CD4-positive, alpha-beta T cell treated with Interferon gamma for 1 hour (primary cell): ENCODE measurements around the gene MZF1.
A peak's percentile ranks its signal among the peaks of the same experiment; 100 is the strongest.
"Not testable (repeated sequence)": the region's sequence is repeated elsewhere in the genome, so short reads cannot be mapped to it uniquely, and the experiment has no call there.

Experiments
- DNase-seq: peaks from one replicate; pipeline ENCODE4 v3.0.0-alpha.2; 2020

The MZF1 gene

DNA sequence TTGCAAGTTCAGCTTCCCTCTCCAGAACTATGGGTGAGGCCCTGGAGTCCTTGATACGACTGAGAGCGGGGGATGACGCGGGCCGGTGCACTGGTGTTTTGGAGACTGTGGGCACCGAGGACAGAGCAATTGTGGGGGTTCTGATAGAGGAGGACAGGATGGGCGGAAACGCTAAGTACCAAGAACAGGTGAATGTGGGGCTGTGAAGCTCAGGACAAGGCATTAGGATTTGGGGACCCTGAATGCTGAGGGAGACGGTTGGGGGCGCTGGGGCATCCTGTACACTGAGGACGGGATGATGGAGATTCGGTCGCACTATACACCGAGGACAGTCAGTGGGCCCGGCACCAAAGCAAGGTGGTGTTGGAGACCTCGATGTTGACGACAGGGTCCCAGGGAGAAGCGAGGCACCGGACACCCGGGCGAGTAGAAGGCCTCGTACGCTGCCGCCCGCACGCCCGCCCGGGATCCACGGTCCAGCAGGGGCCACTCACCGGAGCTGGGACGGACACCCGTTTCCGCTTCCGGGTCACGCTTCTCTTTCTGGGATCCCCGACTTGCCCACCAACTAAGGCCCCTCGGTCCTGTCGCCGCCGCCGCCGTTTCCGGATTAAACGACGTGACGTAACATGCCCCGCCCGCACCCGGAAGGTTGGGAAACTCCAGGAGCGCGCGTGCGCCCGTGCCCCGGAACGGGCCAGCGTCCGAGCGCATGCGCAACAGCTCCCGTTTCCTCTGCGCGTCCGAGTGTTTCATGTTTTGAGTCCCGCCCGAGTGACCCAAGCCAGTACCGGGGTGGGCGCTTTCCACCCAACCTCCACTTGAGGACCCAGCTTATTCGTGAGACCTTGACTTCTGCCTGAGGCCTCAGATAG lies 18.4 kb downstream of the MZF1 start, which contains the start of gene CHMP2A:
TSS of gene CHMP2A (minus strand) at position 612 of the 875 bp plus-strand sequence. CDS start 893 bp downstream, outside the sequence.
- peak; percentile 97 for DNase-seq

DNA sequence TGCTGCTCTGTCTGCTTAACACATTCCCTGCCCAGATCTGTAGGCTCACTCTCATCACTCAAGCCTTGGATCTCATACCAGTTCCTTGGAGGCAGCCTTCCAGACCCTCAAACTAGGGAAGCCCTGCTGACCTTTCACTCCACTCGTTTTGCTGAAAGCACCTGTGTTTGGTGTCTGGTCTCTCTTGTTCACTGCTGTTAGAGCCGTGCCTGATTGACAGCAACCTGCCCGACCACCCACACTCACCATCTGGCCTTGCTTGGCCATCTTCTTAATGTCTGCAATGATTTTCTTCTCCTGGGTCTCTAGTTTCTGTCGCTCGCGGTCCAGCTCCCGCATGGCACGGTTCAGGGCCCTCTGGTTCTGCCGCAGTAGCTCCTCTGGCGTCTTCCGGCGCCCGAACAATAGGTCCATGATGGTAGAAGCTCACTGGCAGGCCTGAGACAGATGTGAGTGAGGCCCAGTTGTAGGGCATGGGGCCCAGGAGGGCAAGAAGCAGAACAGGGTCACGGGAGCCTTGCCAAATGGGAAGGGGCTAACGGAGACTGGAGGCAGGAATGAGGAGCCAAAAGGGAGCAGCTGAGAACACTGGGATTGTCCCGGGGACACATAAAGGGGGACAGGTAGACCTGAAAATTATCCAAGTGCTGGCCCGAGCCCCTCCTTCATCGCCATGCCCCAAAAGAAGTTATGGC lies 19.2 kb downstream of the MZF1 start:
- no peak for DNase-seq

DNA sequence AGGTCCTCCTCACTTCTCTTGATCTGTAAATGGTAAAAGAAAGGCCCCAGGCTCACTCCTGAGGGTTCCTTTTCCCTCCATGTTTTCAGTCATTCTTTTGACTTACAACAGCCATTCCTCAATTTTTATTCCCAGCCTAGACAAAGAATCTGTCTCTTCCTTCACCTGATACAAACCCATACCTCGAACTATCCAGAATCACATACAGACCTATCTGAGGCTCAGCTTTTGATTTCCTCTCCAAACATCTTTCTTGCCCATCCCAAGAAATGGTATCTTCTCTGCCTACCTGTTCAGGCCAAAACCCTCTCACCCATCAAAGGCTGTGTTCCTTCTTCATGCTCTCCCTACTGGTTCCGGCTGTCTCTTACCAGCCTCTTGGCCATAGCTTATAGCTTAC lies 20.5 kb downstream of the MZF1 start:
- DNase-seq: no peak

DNA sequence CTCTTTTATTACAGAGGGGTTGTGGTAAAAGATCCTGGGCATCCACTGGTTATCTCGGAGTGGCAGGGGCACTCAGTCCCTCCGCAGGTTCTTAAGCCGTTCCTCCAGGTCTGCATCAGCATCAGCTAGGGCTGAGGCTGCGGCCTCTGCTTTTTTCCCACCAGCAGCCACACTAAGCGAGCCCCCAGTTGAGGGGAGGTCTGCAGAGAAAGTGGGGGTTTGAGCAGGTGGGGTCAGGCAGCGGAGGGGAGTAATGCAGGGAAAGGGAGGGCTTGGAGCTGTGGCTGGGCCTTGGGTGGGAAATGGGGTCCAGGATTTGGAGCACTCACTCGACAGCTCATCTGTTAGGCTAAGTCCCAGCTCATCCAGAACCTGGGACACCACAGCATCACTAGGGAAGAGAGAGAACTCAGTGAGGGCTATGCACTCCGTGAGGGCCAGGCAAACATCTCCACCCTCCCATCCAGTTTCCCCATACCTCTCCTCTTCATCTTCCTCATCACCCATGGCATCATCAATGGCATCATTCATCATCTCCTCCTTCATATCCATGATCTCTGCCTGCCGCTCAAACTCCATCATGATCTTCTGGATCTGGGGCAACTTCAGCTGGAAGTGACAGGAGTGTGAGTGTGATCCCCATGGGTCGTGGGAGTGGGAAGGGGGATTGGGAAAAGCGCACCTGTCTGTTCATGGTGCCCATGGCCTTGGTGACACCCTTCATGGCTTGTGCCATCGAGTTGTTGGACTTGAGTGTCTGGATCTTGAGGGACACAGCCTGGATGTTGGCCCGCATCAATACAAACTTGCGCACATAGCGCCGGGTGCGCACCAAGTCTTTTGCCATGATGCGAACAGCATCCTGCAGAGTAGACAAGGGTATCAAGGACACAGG lies 21.3 kb downstream of the MZF1 start:
- no peak for DNase-seq

DNA sequence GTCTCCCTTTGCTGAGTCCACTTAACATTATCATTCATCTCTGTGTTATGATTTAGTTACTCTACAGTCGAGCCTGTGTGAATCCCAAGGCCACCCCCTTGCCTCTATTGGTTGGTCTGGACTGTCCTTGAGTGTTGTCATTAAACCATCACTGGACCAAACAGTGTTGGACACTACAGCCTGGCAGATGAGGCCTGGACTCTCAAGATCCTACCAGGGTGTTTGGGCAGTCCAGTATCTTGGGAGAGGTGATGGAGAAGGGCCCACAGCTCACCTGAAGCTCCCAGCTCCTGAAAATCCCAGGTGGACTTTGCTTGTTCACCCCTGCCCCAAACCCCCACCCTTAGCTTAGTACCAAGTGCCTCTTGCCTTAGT lies 22.0 kb downstream of the MZF1 start:
- DNase-seq: no peak

DNA sequence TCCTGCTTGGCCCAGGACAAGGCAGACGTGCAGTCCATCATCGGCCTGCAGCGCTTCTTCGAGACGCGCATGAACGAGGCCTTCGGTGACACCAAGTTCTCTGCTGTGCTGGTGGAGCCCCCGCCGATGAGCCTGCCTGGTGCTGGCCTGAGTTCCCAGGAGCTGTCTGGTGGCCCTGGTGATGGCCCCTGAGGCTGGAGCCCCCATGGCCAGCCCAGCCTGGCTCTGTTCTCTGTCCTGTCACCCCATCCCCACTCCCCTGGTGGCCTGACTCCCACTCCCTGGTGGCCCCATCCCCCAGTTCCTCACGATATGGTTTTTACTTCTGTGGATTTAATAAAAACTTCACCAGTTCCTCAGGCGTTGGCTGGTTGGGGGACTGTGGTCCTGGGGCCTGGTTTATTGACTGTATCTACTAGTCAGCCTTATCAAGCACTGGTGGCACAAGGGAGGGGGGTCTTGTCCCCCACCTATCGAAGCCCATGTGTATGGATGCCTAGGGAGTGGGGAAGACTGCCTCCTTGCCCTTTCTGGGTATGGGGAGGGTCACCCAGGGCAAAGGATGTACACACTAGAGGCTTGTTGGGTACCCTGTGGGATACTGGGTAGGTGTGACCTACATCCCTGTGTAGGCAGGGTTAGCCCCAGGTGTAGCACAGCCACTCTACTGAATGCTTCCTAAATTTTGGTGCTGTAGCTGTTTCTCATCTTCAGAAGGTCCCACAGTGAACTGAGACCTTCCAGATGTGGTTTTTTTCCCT lies 22.6 kb downstream of the MZF1 start:
- DNase-seq: no peak

DNA sequence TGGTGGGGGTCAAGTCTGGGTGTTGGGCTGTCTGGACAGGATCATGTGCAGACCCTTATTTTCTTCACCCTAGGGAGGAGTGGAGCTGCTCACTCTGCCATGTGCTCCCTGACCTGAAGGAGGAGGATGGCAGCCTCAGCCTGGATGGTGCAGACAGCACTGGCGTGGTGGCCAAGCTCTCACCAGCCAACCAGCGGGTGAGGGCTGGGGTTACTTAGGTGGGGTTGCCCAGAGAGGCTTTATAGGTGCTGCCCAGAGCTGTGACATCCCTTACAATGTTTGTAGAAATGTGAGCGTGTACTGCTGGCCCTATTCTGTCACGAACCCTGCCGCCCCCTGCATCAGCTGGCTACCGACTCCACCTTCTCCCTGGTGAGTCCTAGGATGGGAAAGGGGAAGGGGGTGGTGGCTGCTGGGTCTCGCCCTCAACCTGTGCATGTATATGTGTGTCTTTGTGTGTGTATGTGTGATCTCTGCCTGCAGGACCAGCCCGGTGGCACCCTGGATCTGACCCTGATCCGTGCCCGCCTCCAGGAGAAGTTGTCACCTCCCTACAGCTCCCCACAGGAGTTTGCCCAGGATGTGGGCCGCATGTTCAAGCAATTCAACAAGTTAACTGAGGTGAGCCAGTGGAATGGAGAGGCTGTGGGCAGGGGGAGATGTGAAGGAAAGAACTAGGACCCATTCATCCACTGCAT lies 23.3 kb downstream of the MZF1 start:
- no peak for DNase-seq

DNA sequence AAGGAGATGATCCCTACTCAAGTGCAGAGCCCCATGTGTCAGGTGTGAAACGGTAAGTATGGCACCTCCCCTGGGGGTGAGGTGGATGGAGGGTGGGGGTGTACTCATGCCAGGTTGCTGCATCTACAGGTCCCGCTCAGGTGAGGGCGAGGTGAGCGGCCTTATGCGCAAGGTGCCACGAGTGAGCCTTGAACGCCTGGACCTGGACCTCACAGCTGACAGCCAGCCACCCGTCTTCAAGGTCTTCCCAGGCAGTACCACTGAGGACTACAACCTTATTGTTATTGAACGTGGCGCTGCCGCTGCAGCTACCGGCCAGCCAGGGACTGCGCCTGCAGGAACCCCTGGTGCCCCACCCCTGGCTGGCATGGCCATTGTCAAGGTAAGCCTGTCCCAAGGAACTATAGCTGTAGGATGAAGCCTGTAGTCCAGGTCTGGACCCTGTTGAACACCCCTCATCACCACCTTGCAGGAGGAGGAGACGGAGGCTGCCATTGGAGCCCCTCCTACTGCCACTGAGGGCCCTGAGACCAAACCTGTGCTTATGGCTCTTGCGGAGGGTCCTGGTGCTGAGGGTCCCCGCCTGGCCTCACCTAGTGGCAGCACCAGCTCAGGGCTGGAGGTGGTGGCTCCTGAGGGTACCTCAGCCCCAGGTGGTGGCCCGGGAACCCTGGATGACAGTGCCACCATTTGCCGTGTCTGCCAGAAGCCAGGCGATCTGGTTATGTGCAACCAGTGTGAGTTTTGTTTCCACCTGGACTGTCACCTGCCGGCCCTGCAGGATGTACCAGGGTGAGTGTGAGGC lies 24.1 kb downstream of the MZF1 start:
- DNase-seq: no peak

DNA sequence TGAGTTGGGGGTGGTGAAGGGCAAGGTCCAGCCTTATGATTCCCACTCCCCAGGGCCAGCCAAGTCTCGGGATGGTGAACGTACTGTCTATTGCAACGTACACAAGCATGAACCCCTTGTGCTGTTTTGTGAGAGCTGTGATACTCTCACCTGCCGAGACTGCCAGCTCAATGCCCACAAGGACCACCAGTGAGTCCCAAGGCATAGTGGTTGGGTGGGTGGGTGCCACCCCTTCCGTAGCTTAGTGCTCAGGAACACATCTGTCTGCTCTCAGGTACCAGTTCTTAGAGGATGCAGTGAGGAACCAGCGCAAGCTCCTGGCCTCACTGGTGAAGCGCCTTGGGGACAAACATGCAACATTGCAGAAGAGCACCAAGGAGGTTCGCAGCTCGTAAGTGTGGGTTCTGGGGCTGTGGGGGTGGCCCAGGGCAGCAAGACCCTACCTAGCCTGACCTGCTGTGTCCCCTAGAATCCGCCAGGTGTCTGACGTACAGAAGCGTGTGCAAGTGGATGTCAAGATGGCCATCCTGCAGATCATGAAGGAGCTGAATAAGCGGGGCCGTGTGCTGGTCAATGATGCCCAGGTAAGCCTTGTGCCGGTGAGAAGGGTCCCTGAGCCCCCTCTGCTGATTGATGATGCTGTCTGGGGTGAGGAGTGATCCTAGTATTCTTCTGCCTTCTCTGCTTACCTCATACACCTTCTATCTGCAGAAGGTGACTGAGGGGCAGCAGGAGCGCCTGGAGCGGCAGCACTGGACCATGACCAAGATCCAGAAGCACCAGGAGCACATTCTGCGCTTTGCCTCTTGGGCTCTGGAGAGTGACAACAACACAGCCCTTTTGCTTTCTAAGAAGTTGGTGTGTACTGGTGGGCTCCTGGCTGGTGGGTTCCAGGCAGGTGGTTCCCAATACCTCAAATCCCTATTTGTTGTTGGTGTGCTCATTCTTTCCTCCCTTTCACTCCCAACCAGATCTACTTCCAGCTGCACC lies 25.5 kb downstream of the MZF1 start:
- DNase-seq: no peak

DNA sequence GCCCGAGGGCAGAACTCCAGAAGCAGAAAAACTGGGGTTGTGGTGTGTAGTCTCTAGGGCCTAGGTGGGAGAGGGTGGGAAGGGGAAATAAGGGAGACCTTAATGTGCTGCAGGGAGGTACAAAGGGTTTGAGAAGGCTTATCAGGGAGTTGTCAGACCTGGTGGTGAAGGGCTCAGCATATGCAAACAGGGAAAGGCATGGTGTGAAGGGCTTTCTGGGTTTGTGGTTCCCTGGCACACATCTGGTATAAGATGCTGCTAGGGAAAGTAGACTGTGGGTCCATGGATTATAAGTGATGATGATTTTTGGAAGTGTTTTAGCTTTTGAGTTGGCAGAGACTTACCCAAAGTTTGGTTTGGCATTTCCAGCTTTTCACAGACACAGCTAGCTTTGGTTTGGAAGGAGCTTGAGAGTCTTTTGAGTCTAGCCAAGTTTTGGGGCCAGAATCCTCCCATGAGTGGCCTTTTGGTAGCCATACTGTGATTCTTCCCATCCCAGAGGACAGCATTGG lies 27.1 kb downstream of the MZF1 start:
- no peak for DNase-seq

DNA sequence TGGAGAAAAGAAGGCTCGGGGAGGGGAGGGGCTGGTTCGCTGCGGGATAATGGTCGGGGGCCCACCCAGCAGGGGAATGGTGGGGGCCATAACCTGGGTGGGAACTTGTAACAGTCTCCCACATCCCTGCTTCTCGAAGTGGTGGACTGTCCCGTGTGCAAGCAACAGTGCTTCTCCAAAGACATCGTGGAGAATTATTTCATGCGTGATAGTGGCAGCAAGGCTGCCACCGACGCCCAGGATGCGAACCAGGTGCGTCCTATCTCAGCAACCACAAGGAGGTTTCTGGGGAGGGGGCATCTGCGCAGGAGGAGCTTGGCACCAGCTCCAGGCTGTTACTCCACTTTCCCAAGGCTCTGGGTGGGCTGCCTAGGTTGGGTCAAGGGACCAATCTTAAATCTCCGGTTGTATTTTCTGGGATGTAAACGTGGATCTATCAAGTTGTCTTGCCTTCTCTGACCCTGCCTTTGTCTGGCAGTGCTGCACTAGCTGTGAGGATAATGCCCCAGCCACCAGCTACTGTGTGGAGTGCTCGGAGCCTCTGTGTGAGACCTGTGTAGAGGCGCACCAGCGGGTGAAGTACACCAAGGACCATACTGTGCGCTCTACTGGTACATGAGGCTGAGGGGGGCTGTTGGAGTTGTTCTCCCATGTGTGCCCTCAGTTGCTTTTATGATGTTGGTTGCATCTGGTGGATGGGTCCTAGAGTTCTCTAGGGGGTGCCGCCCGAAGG lies 27.7 kb downstream of the MZF1 start:
- DNase-seq: no peak

DNA sequence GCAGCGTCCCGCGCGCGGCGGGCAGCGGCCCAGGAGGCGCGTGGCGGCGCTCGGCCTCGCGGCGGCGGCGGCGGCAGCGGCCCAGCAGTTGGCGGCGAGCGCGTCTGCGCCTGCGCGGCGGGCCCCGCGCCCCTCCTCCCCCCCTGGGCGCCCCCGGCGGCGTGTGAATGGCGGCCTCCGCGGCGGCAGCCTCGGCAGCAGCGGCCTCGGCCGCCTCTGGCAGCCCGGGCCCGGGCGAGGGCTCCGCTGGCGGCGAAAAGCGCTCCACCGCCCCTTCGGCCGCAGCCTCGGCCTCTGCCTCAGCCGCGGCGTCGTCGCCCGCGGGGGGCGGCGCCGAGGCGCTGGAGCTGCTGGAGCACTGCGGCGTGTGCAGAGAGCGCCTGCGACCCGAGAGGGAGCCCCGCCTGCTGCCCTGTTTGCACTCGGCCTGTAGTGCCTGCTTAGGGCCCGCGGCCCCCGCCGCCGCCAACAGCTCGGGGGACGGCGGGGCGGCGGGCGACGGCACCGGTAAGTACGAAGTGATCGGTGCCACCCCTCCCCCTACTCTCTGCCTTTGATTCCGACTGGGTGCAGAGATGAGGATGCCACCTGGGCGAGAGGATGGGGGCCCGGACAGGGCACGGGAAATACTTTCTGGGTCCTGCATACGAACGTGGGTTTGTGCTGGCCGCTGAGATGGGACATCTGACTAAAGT lies 28.4 kb downstream of the MZF1 start:
- peak; percentile 24 for DNase-seq

DNA sequence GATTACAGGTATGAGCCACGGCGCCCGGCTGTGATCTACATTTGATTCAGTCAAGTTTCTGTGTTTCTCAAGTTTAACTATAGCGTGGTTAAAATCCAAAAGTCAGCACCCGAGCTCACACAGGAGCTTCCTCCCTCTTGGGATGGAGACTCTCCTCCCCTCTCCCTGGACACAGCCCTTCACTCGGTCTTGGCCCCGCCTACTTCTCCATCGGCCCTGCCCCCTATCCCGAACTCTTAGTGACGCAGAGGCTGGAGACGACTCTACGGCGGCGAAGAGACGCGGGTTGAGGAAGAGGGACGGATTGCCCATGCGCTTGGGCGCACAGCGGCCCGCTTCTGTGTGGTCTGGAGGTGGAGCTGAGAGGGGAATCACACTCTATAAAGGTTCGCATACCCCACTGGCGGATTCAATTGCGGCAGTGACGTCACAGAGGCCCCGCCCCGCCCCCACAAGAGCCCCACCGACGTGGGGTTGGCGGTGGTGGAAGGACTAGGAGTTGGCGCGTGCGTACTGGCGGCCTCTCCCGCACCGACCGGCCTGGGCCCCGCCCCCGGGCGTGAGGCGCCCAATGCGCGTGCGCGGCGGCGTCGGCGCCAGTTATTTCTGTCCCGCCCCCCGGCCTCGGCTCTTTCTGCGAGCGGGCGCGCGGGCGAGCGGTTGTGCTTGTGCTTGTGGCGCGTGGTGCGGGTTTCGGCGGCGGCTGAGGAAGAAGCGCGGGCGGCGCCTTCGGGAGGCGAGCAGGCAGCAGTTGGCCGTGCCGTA lies 29.1 kb downstream of the MZF1 start, which contains the start of gene TRIM28:
TSS of gene TRIM28 (plus strand) at position 239 of the 765 bp plus-strand sequence. CDS start 694 bp downstream, outside the sequence.
- peak; percentile 100 for DNase-seq

DNA sequence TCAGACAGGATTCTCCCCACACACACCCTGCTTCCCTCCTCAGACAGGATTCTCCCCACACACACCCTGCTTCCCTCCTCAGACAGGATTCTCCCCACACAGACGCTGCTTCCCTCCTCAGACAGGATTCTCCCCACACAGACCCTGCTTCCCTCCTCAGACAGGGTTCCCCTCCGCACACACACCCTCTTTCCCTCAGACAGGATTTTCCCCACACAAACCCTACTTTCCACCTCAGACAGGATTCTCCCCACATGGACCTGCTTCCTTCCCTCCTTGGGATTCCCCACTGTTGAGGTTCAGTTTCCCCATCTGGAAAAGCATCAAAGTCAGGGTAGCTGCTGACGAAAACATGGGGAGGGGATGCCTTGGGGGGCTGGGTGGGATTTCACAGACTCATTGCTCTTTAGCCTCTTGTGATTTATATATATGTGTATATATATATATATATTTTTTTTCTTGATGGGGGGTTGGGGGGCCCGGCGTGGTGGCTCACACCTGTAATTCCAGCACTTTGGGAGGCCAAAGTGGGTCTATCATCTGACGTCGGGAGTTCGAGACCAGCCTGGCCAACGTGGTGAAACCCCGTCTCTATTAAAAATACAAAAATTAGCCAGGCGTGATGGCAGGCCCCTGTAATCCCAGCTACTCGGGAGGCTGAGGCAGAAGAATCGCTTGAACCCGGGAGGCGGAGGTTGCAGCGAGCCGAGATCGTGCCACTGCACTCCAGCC lies 30.3 kb downstream of the MZF1 start:
- DNase-seq: not testable (repeated sequence)

DNA sequence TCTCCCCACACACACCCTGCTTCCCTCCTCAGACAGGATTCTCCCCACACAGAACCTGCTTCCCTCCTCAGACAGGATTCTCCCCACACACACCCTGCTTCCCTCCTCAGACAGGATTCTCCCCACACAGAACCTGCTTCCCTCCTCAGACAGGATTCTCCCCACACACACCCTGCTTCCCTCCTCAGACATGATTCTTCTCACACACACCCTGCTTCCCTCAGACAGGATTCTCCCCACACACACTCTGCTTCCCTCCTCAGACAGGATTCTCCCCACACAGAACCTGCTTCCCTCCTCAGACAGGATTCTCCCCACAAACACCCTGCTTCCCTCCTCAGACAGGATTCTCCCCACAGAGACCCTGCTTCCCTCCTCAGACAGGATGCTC lies 34.0 kb downstream of the MZF1 start:
- not testable (repeated sequence) for DNase-seq
